ENCODE measurements around the gene MAN2A1.
A peak's percentile ranks its signal among the peaks of the same experiment; 100 is the strongest.

The MAN2A1 gene

GRCh38 chr5:109681763-109682162 lies 8.0 kb upstream of the MAN2A1 start:
- DNase-seq (ENCODE audit: low spot score) = no peak

- DNase-seq (ENCODE audit: low spot score) = no peak
Observed at GRCh38 chr5:109682383-109682782, 7.3 kb upstream of the MAN2A1 start.

- DNase-seq (ENCODE audit: low spot score) = no peak
Observed at GRCh38 chr5:109685916-109686315, 3.8 kb upstream of the MAN2A1 start.

GRCh38 chr5:109688630-109688969 lies 1.1 kb upstream of the MAN2A1 start:
- DNase-seq (ENCODE audit: low spot score) = no peak

- DNase-seq (ENCODE audit: low spot score) = peak; percentile 98
Observed at GRCh38 chr5:109688970-109689739, 572 bp upstream of the MAN2A1 start.

GRCh38 chr5:109690242-109690974 lies 681 bp downstream of the MAN2A1 start:
- peak; percentile 59 for DNase-seq (ENCODE audit: low spot score)

GRCh38 chr5:109690975-109691574 lies 1.3 kb downstream of the MAN2A1 start:
- DNase-seq (ENCODE audit: low spot score) = peak; percentile 83

GRCh38 chr5:109691996-109692395 lies 2.3 kb downstream of the MAN2A1 start:
- peak; percentile 53 for DNase-seq (ENCODE audit: low spot score)

GRCh38 chr5:109692852-109693251 lies 3.1 kb downstream of the MAN2A1 start:
- no peak for DNase-seq (ENCODE audit: low spot score)

- peak; percentile 30 for DNase-seq (ENCODE audit: low spot score)
Observed at GRCh38 chr5:109693535-109694400, 4.0 kb downstream of the MAN2A1 start.

- no peak for DNase-seq (ENCODE audit: low spot score)
Observed at GRCh38 chr5:109694451-109694891, 4.7 kb downstream of the MAN2A1 start.

GRCh38 chr5:109695005-109695926 lies 5.5 kb downstream of the MAN2A1 start:
- no peak for DNase-seq (ENCODE audit: low spot score)

GRCh38 chr5:109697339-109697738 lies 7.6 kb downstream of the MAN2A1 start:
- DNase-seq (ENCODE audit: low spot score) = no peak

- DNase-seq (ENCODE audit: low spot score) = no peak
Observed at GRCh38 chr5:109700516-109701153, 10.9 kb downstream of the MAN2A1 start.

GRCh38 chr5:109701252-109701651 lies 11.5 kb downstream of the MAN2A1 start:
- no peak for DNase-seq (ENCODE audit: low spot score)

- no peak for DNase-seq (ENCODE audit: low spot score)
Observed at GRCh38 chr5:109701792-109702191, 12.1 kb downstream of the MAN2A1 start.

GRCh38 chr5:109703166-109703565 lies 13.4 kb downstream of the MAN2A1 start:
- no peak for DNase-seq (ENCODE audit: low spot score)

- no peak for DNase-seq (ENCODE audit: low spot score)
Observed at GRCh38 chr5:109703829-109704228, 14.1 kb downstream of the MAN2A1 start.

- no peak for DNase-seq (ENCODE audit: low spot score)
Observed at GRCh38 chr5:109704282-109704952, 14.7 kb downstream of the MAN2A1 start.

- peak; percentile 32 for DNase-seq (ENCODE audit: low spot score)
Observed at GRCh38 chr5:109705596-109705995, 15.9 kb downstream of the MAN2A1 start.
